Activated CD8-positive, alpha-beta memory T cell treated with anti-CD3 and anti-CD28 coated beads, Interleukin-2, amount 10 ng/mL, durations not matched to agents 7 days and 5 days (primary cell): Measurements from ENCODE around the gene PBX1. TPM values are rescaled to one million over a fixed set of nuclear protein-coding genes. Genes with fewer than 3 reads are reported as not detected.

Experiments
- ATAC-seq: fragments of 150-1000 bp; cut with Tn5 transposase; one replicate; pipeline ENCODE4 v1.10.0; 2021; ENCODE audit warnings: moderate library complexity
- CTCF ChIA-PET: fragments of 350-600 bp; sonication (Branson Sonifier 250); formaldehyde crosslinking; loops from one replicate; lab custom pipeline; 2021; ENCODE audit warnings: antibody characterized with exemption; lab: Charles Lee
- DNase-seq: peaks from one replicate; pipeline ENCODE4 v3.0.0-alpha.2; 2020
- H3K27ac Mint-ChIP-seq: one replicate; pipeline ENCODE4 v1.8.0; 2021; ENCODE audit warnings: mild to moderate bottlenecking, mixed read lengths
- H3K27me3 Mint-ChIP-seq: one replicate; pipeline ENCODE4 v1.8.0; 2021; ENCODE audit warnings: mixed read lengths
- H3K36me3 Mint-ChIP-seq: one replicate; pipeline ENCODE4 v1.8.0; 2021; ENCODE audit warnings: mild to moderate bottlenecking, mixed read lengths
- H3K4me1 Mint-ChIP-seq: one replicate; pipeline ENCODE4 v1.8.0; 2021; ENCODE audit warnings: mixed read lengths
- H3K4me3 Mint-ChIP-seq: one replicate; pipeline ENCODE4 v1.8.0; 2021; ENCODE audit warnings: mild to moderate bottlenecking, moderate library complexity, mixed read lengths
- H3K9me3 Mint-ChIP-seq: one replicate; pipeline ENCODE4 v1.8.0; 2022; ENCODE audit warnings: low read depth, mixed read lengths
- total RNA-seq, 2 experiments: library from RNA; stranded (reverse); gene quantifications; one replicate each; pipeline ENCODE4 v1.2.3, GENCODE V29; 2021

The PBX1 gene
- total RNA-seq, 2 experiments from 2014 or later: not detected

DNA sequence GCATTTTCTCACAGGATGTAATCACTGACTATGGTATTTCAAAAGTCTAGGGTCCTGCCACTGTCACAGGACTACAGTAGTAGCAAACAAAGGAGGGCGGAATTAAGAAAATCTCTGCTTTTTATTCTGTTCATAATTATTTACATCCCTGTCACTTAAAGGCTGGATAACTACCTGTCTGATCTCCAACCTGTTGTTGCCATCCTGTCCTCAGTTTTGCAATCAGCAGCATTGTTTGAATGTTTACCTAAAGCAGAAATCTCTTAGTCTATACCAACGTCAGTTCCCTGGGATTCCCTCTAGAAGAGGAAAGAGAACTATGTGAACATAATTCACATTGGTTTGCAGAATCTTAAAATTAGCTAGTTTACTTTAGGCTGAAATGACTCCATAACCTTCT is 218.5 kb downstream of the PBX1 start:
- Mint-ChIP-seq H3K4me3 (no peak overlapping the region), H3K27me3 (no peaks in the 10 kb centered on the region), H3K36me3 (no peaks in the 10 kb centered on the region), H3K9me3 (no peaks in the 10 kb centered on the region), H3K27ac (no peak overlapping the region), H3K4me1 (peaks cover 1% of the 10 kb centered on the region)
- no peak for ATAC-seq
- CTCF ChIA-PET: no interaction called here
- DNase-seq: no peak

GRCh38 chr1:164779376-164779775 is 220.4 kb downstream of the PBX1 start:
- DNase-seq (no peak), ATAC-seq (no peak)
- H3K9me3 Mint-ChIP-seq: no peaks in the 10 kb centered on the region
- no peaks in the 10 kb centered on the region for H3K27me3 Mint-ChIP-seq
- peaks cover 1% of the 10 kb centered on the region for H3K4me1 Mint-ChIP-seq
- no peaks in the 10 kb centered on the region for H3K36me3 Mint-ChIP-seq
- H3K27ac Mint-ChIP-seq: no peak overlapping the region
- H3K4me3 Mint-ChIP-seq: no peak overlapping the region
- CTCF ChIA-PET: no interaction called here

GRCh38 chr1:164780111-164780812 is 221.3 kb downstream of the PBX1 start:
- ATAC-seq (no peak), DNase-seq (no peak)
- H3K27me3 Mint-ChIP-seq: no peaks in the 10 kb centered on the region
- no peak overlapping the region for H3K4me3 Mint-ChIP-seq
- peaks cover 1% of the 10 kb centered on the region for H3K4me1 Mint-ChIP-seq
- H3K27ac Mint-ChIP-seq: no peak overlapping the region
- CTCF ChIA-PET: no interaction called here
- H3K9me3 Mint-ChIP-seq: no peaks in the 10 kb centered on the region
- no peaks in the 10 kb centered on the region for H3K36me3 Mint-ChIP-seq

- CTCF ChIA-PET: no interaction called here
- Mint-ChIP-seq H3K27me3 (no peaks in the 10 kb centered on the region), H3K4me3 (no peak overlapping the region), H3K9me3 (no peaks in the 10 kb centered on the region), H3K36me3 (no peaks in the 10 kb centered on the region), H3K4me1 (no peaks in the 10 kb centered on the region), H3K27ac (no peak overlapping the region)
- ATAC-seq: no peak
- no peak for DNase-seq
Measured at GRCh38 chr1:164780863-164781262, 221.9 kb downstream of the PBX1 start.

DNA sequence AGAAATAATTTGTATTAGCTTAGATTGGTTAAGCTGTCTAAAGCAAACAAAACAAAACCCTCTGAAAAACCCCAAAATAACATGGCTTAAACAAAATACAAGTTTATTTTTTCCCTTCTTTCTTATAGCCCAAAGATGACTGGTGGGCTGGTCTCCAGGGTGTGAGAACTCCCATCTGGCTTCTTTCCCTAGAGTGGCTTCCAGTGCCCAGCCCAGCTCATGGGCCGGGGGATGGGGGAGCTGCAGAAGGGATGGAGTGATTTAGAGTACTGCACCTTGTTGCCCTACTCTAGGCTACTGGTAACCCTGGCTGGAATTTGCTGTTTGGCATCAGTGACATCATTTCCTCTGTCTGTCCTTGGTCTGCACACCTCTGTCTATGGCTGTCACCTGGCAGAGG is 223.0 kb downstream of the PBX1 start:
- CTCF ChIA-PET: no interaction called here
- no peaks in the 10 kb centered on the region for H3K27me3 Mint-ChIP-seq
- no peaks in the 10 kb centered on the region for H3K9me3 Mint-ChIP-seq
- no peaks in the 10 kb centered on the region for H3K36me3 Mint-ChIP-seq
- no peak overlapping the region for H3K27ac Mint-ChIP-seq
- ATAC-seq: no peak
- DNase-seq: no peak
- H3K4me1 Mint-ChIP-seq: no peaks in the 10 kb centered on the region
- H3K4me3 Mint-ChIP-seq: no peak overlapping the region

GRCh38 chr1:164783778-164784555 is 225.0 kb downstream of the PBX1 start:
- CTCF ChIA-PET: no interaction called here

GRCh38 chr1:164784960-164785359 is 226.0 kb downstream of the PBX1 start:
- DNase-seq (no peak), ATAC-seq (no peak)
- CTCF ChIA-PET: no interaction called here
- Mint-ChIP-seq H3K4me3 (no peak overlapping the region), H3K27me3 (peaks cover 3% of the 10 kb centered on the region), H3K9me3 (no peaks in the 10 kb centered on the region), H3K4me1 (no peaks in the 10 kb centered on the region), H3K36me3 (no peaks in the 10 kb centered on the region), H3K27ac (no peak overlapping the region)

More at GRCh38 chr1:164783778-164784555, 225.0 kb downstream of the PBX1 start:
- DNase-seq (no peak), ATAC-seq (no peak)
- Mint-ChIP-seq H3K4me1 (no peaks in the 10 kb centered on the region), H3K27ac (no peak overlapping the region), H3K4me3 (no peak overlapping the region), H3K36me3 (no peaks in the 10 kb centered on the region), H3K9me3 (no peaks in the 10 kb centered on the region), H3K27me3 (peaks cover under 1% of the 10 kb centered on the region)

GRCh38 chr1:164785841-164786534 is 227.0 kb downstream of the PBX1 start:
- no peak for DNase-seq
- no peaks in the 10 kb centered on the region for H3K36me3 Mint-ChIP-seq
- H3K4me3 Mint-ChIP-seq: no peak overlapping the region

GRCh38 chr1:164786980-164787833 is 228.2 kb downstream of the PBX1 start:
- ATAC-seq (peak; percentile 58), DNase-seq (peak; percentile 66)
- H3K27me3 Mint-ChIP-seq: peaks cover 3% of the 10 kb centered on the region
- CTCF ChIA-PET: interaction anchor here (0.6 to 2.8 kb wide), 13 partner anchors 8 to 1428 kb away, joined by 3 to 8 read pairs (median 4); no protein-coding TSS in a partner anchor
- no peaks in the 10 kb centered on the region for H3K4me1 Mint-ChIP-seq
- no peak overlapping the region for H3K27ac Mint-ChIP-seq
- H3K9me3 Mint-ChIP-seq: no peaks in the 10 kb centered on the region
- H3K4me3 Mint-ChIP-seq: no peak overlapping the region
- no peaks in the 10 kb centered on the region for H3K36me3 Mint-ChIP-seq

More at GRCh38 chr1:164785841-164786534, 227.0 kb downstream of the PBX1 start:
- H3K27me3 Mint-ChIP-seq: peaks cover 3% of the 10 kb centered on the region
- H3K4me1 Mint-ChIP-seq: no peaks in the 10 kb centered on the region
- CTCF ChIA-PET: interaction anchor here (0.7 to 2.8 kb wide), 3 partner anchors 10 to 653 kb away, joined by 3 to 8 read pairs (median 4); no protein-coding TSS in a partner anchor
- no peaks in the 10 kb centered on the region for H3K9me3 Mint-ChIP-seq
- H3K27ac Mint-ChIP-seq: no peak overlapping the region
- ATAC-seq: no peak

DNA sequence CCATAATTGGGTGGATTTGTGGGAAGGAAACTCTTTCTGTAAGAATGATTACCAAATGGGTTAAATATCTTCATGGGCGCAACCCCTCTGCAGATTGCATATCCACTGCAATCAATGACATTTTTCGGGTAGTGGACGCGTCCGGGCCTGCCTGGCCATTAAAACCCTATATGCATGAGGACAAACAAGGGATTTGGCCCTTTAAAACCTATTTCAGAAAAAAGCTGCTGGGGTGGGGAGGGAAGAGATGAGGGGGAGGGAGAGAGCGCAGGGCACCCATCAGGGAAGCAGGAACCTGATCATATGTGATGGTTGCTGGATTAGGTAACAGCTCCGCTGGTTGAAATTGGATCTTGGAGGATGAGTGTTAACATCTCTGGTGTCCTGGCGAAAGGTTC is 228.8 kb downstream of the PBX1 start:
- H3K4me1 Mint-ChIP-seq: no peaks in the 10 kb centered on the region
- H3K36me3 Mint-ChIP-seq: no peaks in the 10 kb centered on the region
- DNase-seq (no peak), ATAC-seq (no peak)
- no peaks in the 10 kb centered on the region for H3K9me3 Mint-ChIP-seq
- H3K27ac Mint-ChIP-seq: no peak overlapping the region
- peaks cover 3% of the 10 kb centered on the region for H3K27me3 Mint-ChIP-seq
- CTCF ChIA-PET: interaction anchor here (0.6 to 2.8 kb wide), 12 partner anchors 8 to 1429 kb away, joined by 3 to 8 read pairs (median 4); no protein-coding TSS in a partner anchor
- H3K4me3 Mint-ChIP-seq: no peak overlapping the region

DNA sequence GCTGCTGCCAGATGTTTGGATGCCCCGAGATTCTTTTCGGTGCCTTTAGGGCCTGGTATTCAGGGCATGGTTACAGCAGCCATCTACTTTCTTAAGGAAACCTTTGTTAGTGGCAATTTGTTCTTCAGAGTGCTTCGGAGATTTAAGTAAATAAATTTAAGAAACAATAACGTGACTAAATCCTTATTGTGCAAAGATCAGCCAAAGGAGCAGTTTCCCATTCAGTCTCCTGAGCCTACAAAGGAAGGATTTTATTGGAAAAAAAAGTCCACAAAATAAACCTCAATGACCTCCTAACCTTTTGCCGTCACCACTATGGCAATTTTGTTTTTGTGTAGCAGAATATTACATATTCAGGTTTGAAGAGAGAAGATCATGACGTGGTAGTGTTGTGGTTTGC is 231.1 kb downstream of the PBX1 start:
- DNase-seq: no peak
- H3K4me1 Mint-ChIP-seq: no peaks in the 10 kb centered on the region
- CTCF ChIA-PET: no interaction called here
- H3K27ac Mint-ChIP-seq: no peak overlapping the region
- no peaks in the 10 kb centered on the region for H3K36me3 Mint-ChIP-seq
- peaks cover 3% of the 10 kb centered on the region for H3K27me3 Mint-ChIP-seq
- H3K9me3 Mint-ChIP-seq: no peaks in the 10 kb centered on the region
- H3K4me3 Mint-ChIP-seq: no peak overlapping the region
- ATAC-seq: no peak

DNA sequence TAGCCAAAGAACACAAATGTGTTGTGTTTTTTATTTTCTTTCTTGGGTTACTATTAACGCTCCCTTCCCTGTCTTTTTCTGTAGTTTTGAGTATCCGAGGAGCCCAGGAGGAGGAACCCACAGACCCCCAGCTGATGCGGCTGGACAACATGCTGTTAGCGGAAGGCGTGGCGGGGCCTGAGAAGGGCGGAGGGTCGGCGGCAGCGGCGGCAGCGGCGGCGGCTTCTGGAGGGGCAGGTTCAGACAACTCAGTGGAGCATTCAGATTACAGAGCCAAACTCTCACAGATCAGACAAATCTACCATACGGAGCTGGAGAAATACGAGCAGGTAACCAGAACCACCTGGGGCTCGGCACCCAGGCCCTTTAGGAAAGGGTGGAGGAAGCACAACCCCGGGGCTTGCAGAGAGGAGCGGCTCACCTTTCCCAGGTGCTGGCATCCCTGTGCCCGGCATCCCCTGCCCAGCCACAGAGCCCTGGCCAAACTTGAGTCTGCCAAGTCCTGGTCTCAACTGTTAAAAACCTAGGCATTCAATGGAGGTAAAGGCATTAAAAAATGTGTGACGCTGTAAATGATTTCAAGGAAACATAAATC is 233.5 kb downstream of the PBX1 start:
- no peak overlapping the region for H3K4me3 Mint-ChIP-seq
- no peak overlapping the region for H3K27ac Mint-ChIP-seq
- DNase-seq: no peak
- peaks cover 3% of the 10 kb centered on the region for H3K27me3 Mint-ChIP-seq
- ATAC-seq: no peak
- no peaks in the 10 kb centered on the region for H3K36me3 Mint-ChIP-seq
- CTCF ChIA-PET: no interaction called here
- H3K9me3 Mint-ChIP-seq: no peaks in the 10 kb centered on the region
- no peaks in the 10 kb centered on the region for H3K4me1 Mint-ChIP-seq
